GM12878 (cell line): ENCODE results near the gene CCDC88C. TPM values are rescaled to one million over a fixed set of nuclear protein-coding genes. Genes with fewer than 3 reads are reported as not detected.

Source experiments
- ATAC-seq: fragments of 200-7000 bp; cut with Tn5 transposase; 3 replicates; pipeline ENCODE4 v1.9.1; 2020; ENCODE audit warnings: mild to moderate bottlenecking, moderate library complexity
- BruUV-seq: library from RNA; stranded (reverse); fragments of 400-500 nt; replicated peaks from 2 replicates; lab custom pipeline; 2021; lab: Mats Ljungman, UMichigan
- CTCF ChIA-PET: fragments of 300-600 bp; sonication (Branson Sonifier 250); formaldehyde crosslinking; extraction: SDS; loops from one replicate; lab custom pipeline; 2021; ENCODE audit warnings: inconsistent platforms; lab: Yijun Ruan, JAX
- POLR2A ChIA-PET: fragments of 350-600 bp; formaldehyde crosslinking; extraction: SDS; loops from one replicate; lab custom pipeline; 2021; ENCODE audit warnings: inconsistent platforms; lab: Charles Lee
- RAD21 ChIA-PET: fragments of 300-600 bp; sonication (Branson Sonifier 250); formaldehyde crosslinking; loops from one replicate; lab custom pipeline; 2023; ENCODE audit warnings: antibody characterized with exemption; ENCODE audit not compliant: unreplicated experiment; lab: Charles Lee
- SMC1A ChIA-PET: fragments of 300-600 bp; sonication (Branson Sonifier 250); formaldehyde crosslinking; loops from one replicate; lab custom pipeline; 2023; ENCODE audit not compliant: unreplicated experiment, uncharacterized antibody; lab: Charles Lee
- DNase-seq: peaks from one replicate; pipeline ENCODE4 v3.0.0-alpha.2; 2011; ENCODE audit warnings: low read depth, low spot score
- FAIRE-seq: peaks from 3 replicates; lab custom pipeline; 2011; peaks lifted over from hg19 to GRCh38; lab: Jason Lieb, UNC
- H2AFZ ChIP-seq: 2 replicates; pipeline ENCODE4 v1.6.0; 2011; ENCODE audit warnings: low read depth, low read length, control low read depth; ENCODE audit not compliant: control insufficient read depth
- H3K27ac ChIP-seq: 2 replicates; pipeline ENCODE4 v1.5.1; 2011; ENCODE audit warnings: control low read depth; ENCODE audit not compliant: control insufficient read depth, insufficient read depth
- H3K27me3 ChIP-seq, 2 experiments: replicated peaks in 1 of 2; 2 replicates each; pipeline versions ENCODE4 v1.6.0 to v1.6.1; 2011; ENCODE audit warnings: low read length in 1 of 2; ENCODE audit not compliant: control insufficient read depth in 2 of 2, insufficient read depth in 2 of 2
- H3K36me3 ChIP-seq, 2 experiments: 2 replicates each; pipeline ENCODE4 v1.5.1; 2011; ENCODE audit warnings: low read length in 1 of 2; ENCODE audit not compliant: control insufficient read depth in 2 of 2, insufficient read depth in 2 of 2
- H3K4me1 ChIP-seq: 2 replicates; pipeline ENCODE4 v1.6.1; 2011; ENCODE audit warnings: mild to moderate bottlenecking, low read length, moderate library complexity, mixed read lengths; ENCODE audit not compliant: control insufficient read depth, insufficient read depth
- H3K4me2 ChIP-seq: 2 replicates; pipeline ENCODE4 v1.6.0; 2011; ENCODE audit warnings: control low read depth; ENCODE audit not compliant: control insufficient read depth, insufficient read depth
- H3K4me3 ChIP-seq: fragments of 200-600 bp; sonication (generic); 2 replicates; pipeline ENCODE4 v1.5.1; 2016
- H3K79me2 ChIP-seq: 2 replicates; pipeline ENCODE4 v1.6.0; 2011; ENCODE audit warnings: low read length; ENCODE audit not compliant: control insufficient read depth, insufficient read depth
- H3K9ac ChIP-seq: 2 replicates; pipeline ENCODE4 v1.8.0; 2011; ENCODE audit warnings: low read length, control low read depth, mixed read lengths; ENCODE audit not compliant: control insufficient read depth, insufficient read depth
- H3K9me3 ChIP-seq: replicated peaks from 3 replicates; pipeline ENCODE4 v1.5.1; 2011; ENCODE audit warnings: mild to moderate bottlenecking, low read length; ENCODE audit not compliant: control insufficient read depth, insufficient read depth
- H4K20me1 ChIP-seq: 2 replicates; pipeline ENCODE4 v1.6.0; 2011; ENCODE audit not compliant: control insufficient read depth, insufficient read depth
- FOXM1 ChIP-seq: IDR thresholded peaks from 2 replicates; pipeline ENCODE4 v1.6.1; 2012; ENCODE audit warnings: low read depth, mild to moderate bottlenecking, inconsistent platforms, low read length, moderate library complexity
- POU2F2 ChIP-seq: IDR thresholded peaks from 3 replicates; pipeline ENCODE4 v1.6.1; 2011; ENCODE audit warnings: low read depth, mild to moderate bottlenecking, low read length, borderline replicate concordance
- SMARCA5 ChIP-seq: fragments of 450-650 bp; IDR thresholded peaks from 2 replicates; pipeline ENCODE4 v1.6.1; 2017; ENCODE audit warnings: mild to moderate bottlenecking
- SREBF1 ChIP-seq: IDR thresholded peaks from 2 replicates; pipeline ENCODE4 v1.6.1; 2012; ENCODE audit warnings: mild to moderate bottlenecking, low read length
- ZNF687 ChIP-seq: fragments of 450-650 bp; IDR thresholded peaks from 2 replicates; pipeline ENCODE4 v1.6.1; 2017; ENCODE audit warnings: mild to moderate bottlenecking, moderate library complexity
- WGBS: methylation state at CpG from one replicate; pipeline ENCODE4 v1.1.6; 2016; ENCODE audit warnings: low lambda C conversion rate; ENCODE audit not compliant: insufficient replicate concordance, insufficient coverage; ENCODE audit errors: missing lambda C conversion rate; 5-methylcytosine and 5-hydroxymethylcytosine counted together
- in situ Hi-C: fragments of 300-500 bp; cut with MboI; formaldehyde crosslinking; loops from 9 replicates; pipeline ENCODE4 v1.14.3; 2018; ENCODE audit warnings: mixed read lengths
- intact Hi-C: fragments of 100-400 bp; cut with micrococcal nuclease; formaldehyde crosslinking; loops from one replicate; pipeline ENCODE4 v1.14.2; 2022; ENCODE audit not compliant: unreplicated experiment
- polyA plus RNA-seq, 11 experiments: library from polyadenylated mRNA; depleted of rRNA in 4 of 11; unstranded in 6 of 11; stranded (reverse) in 5 of 11; fragments of >200 nt; fragmentation: Nextera tagmentation in 4 of 11; fragmentation: Illumina TruSeq in 1 of 11; extraction: Ambion mirVana in 4 of 11; extraction: Trizol in 1 of 11; gene quantifications; 1 replicate in 1 of 11; 2 replicates in 10 of 11; pipeline versions ENCODE4 v1.2.1 to v1.2.3, GENCODE V29; 2011 to 2016; ENCODE audit warnings: inconsistent platforms in 2 of 11, missing spikeins in 2 of 11, low read depth in 1 of 11
- total RNA-seq, 4 experiments: library from RNA; depleted of rRNA in 3 of 4; stranded (reverse); fragments of >200 nt in 3 of 4; fragmentation: Illumina TruSeq in 1 of 4; extraction: Trizol in 1 of 4; gene quantifications; 2 replicates each; pipeline versions ENCODE4 v1.2.1 to v1.2.3, GENCODE V29; 2013 to 2021
- TF ChIP-seq, protein P1 (sequence below): IDR thresholded peaks from 2 replicates; pipeline ENCODE4 v1.6.1; 2012; ENCODE audit warnings: low read depth, low read length, improper control_type of control experiment
- TF ChIP-seq, protein P2 (sequence below): fragments of 450-650 bp; IDR thresholded peaks from 2 replicates; pipeline ENCODE4 v1.6.1; 2016; ENCODE audit warnings: mild to moderate bottlenecking, moderate library complexity, borderline replicate concordance
- TF ChIP-seq, protein P3 (sequence below): fragments of 450-650 bp; conservative IDR thresholded peaks from 2 replicates; pipeline ENCODE4 v1.6.1; 2017; ENCODE audit warnings: mild to moderate bottlenecking, moderate library complexity

Gene CCDC88C
- total and polyA plus RNA-seq, 10 of the 15 experiments (the other 5 are each of a cell fraction or from before 2014, with no cell fraction given) = 4.0 to 79.6 (median 36.6) TPM

- TF ChIP-seq, protein P1, sequence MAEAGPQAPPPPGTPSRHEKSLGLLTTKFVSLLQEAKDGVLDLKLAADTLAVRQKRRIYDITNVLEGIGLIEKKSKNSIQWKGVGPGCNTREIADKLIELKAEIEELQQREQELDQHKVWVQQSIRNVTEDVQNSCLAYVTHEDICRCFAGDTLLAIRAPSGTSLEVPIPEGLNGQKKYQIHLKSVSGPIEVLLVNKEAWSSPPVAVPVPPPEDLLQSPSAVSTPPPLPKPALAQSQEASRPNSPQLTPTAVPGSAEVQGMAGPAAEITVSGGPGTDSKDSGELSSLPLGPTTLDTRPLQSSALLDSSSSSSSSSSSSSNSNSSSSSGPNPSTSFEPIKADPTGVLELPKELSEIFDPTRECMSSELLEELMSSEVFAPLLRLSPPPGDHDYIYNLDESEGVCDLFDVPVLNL = no peak
- no peak for TF ChIP-seq SMARCA5
Measured at GRCh38 chr14:91344096-91344495, 73.5 kb downstream of the CCDC88C start (continued).

DNA sequence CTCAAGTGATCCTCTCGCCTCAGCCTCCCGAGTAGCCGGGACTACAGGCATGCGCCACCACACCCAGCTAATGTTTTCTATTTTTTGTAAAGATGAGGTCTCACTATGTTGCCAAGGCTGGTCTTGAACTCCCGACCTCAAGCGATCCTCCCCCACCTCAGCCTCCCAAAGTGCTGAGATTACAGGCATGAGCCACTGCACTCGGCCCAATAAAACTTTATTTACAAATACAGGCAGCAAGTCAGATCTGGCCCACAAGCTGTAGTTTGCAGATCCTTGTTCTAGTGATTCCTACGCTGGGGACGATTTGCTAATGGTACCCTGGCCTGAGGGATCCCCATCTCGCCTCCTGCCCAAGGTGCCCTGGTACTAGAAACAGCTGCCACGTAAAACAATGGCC lies 74.6 kb downstream of the CCDC88C start:
- in situ Hi-C loops = no loop called here
- POLR2A ChIA-PET = interaction anchor here (1.1 to 1.9 kb wide), 2 partner anchors 18 to 72 kb away, joined by 3 to 6 read pairs; no protein-coding TSS in a partner anchor
- Histone ChIP-seq H3K4me2 (no peak overlapping the region), H3K27ac (no peak overlapping the region), H3K4me3 (no peak overlapping the region)
- no peak for FAIRE-seq
- TF ChIP-seq, protein P2, sequence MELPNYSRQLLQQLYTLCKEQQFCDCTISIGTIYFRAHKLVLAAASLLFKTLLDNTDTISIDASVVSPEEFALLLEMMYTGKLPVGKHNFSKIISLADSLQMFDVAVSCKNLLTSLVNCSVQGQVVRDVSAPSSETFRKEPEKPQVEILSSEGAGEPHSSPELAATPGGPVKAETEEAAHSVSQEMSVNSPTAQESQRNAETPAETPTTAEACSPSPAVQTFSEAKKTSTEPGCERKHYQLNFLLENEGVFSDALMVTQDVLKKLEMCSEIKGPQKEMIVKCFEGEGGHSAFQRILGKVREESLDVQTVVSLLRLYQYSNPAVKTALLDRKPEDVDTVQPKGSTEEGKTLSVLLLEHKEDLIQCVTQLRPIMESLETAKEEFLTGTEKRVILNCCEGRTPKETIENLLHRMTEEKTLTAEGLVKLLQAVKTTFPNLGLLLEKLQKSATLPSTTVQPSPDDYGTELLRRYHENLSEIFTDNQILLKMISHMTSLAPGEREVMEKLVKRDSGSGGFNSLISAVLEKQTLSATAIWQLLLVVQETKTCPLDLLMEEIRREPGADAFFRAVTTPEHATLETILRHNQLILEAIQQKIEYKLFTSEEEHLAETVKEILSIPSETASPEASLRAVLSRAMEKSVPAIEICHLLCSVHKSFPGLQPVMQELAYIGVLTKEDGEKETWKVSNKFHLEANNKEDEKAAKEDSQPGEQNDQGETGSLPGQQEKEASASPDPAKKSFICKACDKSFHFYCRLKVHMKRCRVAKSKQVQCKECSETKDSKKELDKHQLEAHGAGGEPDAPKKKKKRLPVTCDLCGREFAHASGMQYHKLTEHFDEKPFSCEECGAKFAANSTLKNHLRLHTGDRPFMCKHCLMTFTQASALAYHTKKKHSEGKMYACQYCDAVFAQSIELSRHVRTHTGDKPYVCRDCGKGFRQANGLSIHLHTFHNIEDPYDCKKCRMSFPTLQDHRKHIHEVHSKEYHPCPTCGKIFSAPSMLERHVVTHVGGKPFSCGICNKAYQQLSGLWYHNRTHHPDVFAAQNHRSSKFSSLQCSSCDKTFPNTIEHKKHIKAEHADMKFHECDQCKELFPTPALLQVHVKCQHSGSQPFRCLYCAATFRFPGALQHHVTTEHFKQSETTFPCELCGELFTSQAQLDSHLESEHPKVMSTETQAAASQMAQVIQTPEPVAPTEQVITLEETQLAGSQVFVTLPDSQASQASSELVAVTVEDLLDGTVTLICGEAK = peak; percentile 33; the same call in 1 of the 2 replicates
- TF ChIP-seq ZNF687 = no peak
- no peak for TF ChIP-seq SREBF1
- no peak for TF ChIP-seq FOXM1
- TF ChIP-seq, protein P3, sequence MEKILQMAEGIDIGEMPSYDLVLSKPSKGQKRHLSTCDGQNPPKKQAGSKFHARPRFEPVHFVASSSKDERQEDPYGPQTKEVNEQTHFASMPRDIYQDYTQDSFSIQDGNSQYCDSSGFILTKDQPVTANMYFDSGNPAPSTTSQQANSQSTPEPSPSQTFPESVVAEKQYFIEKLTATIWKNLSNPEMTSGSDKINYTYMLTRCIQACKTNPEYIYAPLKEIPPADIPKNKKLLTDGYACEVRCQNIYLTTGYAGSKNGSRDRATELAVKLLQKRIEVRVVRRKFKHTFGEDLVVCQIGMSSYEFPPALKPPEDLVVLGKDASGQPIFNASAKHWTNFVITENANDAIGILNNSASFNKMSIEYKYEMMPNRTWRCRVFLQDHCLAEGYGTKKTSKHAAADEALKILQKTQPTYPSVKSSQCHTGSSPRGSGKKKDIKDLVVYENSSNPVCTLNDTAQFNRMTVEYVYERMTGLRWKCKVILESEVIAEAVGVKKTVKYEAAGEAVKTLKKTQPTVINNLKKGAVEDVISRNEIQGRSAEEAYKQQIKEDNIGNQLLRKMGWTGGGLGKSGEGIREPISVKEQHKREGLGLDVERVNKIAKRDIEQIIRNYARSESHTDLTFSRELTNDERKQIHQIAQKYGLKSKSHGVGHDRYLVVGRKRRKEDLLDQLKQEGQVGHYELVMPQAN = no peak
- TF ChIP-seq POU2F2 = no peak
- TF ChIP-seq, all 136 proteins: peak for 1
- H3K9ac ChIP-seq = no peak overlapping the region
- RAD21 ChIA-PET = interaction anchor here (0.7 to 1.4 kb wide), 3 partner anchors 13 to 30 kb away, joined by 3 to 5 read pairs (median 5); no protein-coding TSS in a partner anchor
- no peaks in the 10 kb centered on the region for H4K20me1 ChIP-seq
- peaks cover 27 to 38% of the 10 kb centered on the region in 2 experiments for H3K36me3 ChIP-seq
- ATAC-seq = no peak
- SMC1A ChIA-PET = interaction anchor here (1.0 to 1.6 kb wide), 5 partner anchors 8 to 21 kb away, joined by 3 to 5 read pairs (median 4); no protein-coding TSS in a partner anchor
- no peak for DNase-seq
- H3K27me3 ChIP-seq = no peaks in the 10 kb centered on the region
- peaks cover 21% of the 10 kb centered on the region for H3K4me1 ChIP-seq
- peaks cover 33% of the 10 kb centered on the region for H3K79me2 ChIP-seq
- CTCF ChIA-PET = interaction anchor here (1.0 to 2.3 kb wide), 5 partner anchors 10 to 75 kb away, joined by 3 to 12 read pairs (median 4); partner anchors contain the start of gene CCDC88C
- intact Hi-C loops = no loop called here
- H3K9me3 ChIP-seq = no peaks in the 10 kb centered on the region; the same call in 2 of the 3 replicates
- no TSS peak for BruUV-seq
- 94% methylated on average over 11 of the region's 11 CpGs for WGBS
- no peak overlapping the region for H2AFZ ChIP-seq
